ENCODE results near the gene SOS2. TPM values are rescaled to one million over a fixed set of nuclear protein-coding genes. Genes with fewer than 3 reads are reported as not detected.
"Not testable (repeated sequence)": the region's sequence is repeated elsewhere in the genome, so short reads cannot be mapped to it uniquely, and the experiment has no call there.

Gene SOS2
- total RNA-seq, 1 donor from 2014 or later: 17.2 TPM

GRCh38 chr14:50086321-50086711 is 145.1 kb downstream of the SOS2 start:
- DNase-seq (ENCODE audit: low read depth, low spot score): no peak

- DNase-seq (ENCODE audit: low read depth, low spot score): no peak
Measured at GRCh38 chr14:50085570-50086320, 145.6 kb downstream of the SOS2 start.

GRCh38 chr14:50084666-50085065 is 146.7 kb downstream of the SOS2 start:
- DNase-seq (ENCODE audit: low read depth, low spot score): no peak

DNA sequence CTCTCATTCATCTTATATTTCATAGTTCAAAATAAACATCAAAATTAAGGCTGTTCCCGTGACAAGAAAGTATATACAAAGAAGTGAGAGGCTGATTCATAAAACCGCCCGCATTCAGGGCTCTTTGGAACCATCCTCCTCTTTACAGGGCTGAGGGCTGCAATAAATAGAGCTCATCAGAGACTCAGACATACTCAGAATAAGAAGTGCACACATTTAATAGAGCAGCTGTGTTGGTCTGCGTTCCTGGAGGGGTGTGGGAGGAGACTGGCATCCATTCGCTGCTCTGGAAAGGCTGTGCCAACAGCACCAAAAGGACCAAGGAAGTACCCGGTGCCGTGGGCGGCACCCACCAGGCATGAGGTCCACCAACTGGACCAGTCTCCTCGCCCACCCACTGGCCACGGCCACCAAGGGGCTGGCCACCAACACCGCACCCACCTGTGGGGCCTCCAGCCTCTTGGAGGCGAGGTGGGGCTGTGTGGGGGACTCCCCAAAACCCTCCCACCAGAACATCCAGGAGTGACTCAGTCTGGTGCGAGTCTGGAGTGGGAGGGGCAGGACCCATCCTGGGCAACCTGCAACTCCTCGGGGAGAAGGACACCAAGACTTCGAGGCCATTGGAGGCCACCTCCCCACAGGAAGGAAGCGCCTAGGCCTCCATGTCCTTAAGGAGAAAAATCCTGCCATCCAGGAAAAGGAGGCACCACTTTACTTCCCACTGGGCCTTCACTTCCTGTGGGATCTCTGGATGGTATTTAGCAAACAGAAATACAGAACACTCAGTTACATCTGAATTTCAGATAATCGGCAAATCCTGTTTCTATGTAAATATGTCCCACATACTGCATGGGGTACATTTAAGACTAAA is 147.7 kb downstream of the SOS2 start:
- DNase-seq (ENCODE audit: low read depth, low spot score): no peak

GRCh38 chr14:50082784-50083466 is 148.5 kb downstream of the SOS2 start:
- DNase-seq (ENCODE audit: low read depth, low spot score): no peak

- DNase-seq (ENCODE audit: low read depth, low spot score): no peak
Measured at GRCh38 chr14:50082308-50082742, 149.1 kb downstream of the SOS2 start.

- not testable (repeated sequence) for DNase-seq (ENCODE audit: low read depth, low spot score)
Measured at GRCh38 chr14:50079103-50079502, 152.3 kb downstream of the SOS2 start.

DNA sequence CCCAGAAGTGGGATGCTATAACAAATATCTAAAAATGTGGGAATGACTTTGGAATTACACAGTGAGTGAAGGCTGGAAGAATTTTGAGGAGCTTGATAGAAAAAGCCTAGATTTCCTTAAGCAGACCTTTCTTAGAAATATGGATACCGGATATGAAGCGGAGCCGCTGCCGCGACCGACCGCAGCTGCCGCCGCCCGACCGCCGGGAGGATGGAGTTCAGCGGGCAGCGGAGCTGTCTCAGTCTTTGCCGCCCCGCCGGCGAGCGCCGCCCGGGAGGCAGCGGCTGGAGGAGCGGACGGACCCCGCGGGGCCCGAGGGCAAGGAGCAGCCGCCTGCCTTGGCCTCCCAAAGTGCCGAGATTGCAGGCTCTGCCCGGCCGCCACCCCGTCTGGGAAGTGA is 157.7 kb downstream of the SOS2 start:
- not testable (repeated sequence) for DNase-seq (ENCODE audit: low read depth, low spot score)

- DNase-seq (ENCODE audit: low read depth, low spot score): no peak
Measured at GRCh38 chr14:50072395-50072794, 159.0 kb downstream of the SOS2 start.

GRCh38 chr14:50070840-50071548 is 160.4 kb downstream of the SOS2 start:
- no peak for DNase-seq (ENCODE audit: low read depth, low spot score)

DNA sequence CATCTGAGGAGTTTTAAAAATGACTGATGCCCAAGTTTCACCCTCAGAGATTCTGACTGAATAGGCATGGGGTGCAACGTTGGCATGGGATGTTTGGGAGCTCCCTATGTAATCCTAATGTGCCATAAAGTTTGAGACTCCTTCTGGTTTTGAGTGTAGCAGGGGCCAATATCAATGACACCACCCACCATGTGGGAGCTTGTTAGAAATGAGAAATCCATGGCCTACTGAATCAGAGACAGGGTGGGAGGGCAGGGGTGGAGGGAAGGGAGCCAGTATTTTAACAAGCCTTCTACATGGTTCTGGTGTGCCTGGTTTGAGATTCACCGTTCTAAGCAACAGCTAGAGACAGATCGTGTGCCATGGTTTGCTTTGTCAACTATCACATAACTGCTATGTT is 161.1 kb downstream of the SOS2 start:
- DNase-seq (ENCODE audit: low read depth, low spot score): no peak

- no peak for DNase-seq (ENCODE audit: low read depth, low spot score)
Measured at GRCh38 chr14:50069325-50069724, 162.1 kb downstream of the SOS2 start.

- no peak for DNase-seq (ENCODE audit: low read depth, low spot score)
Measured at GRCh38 chr14:50068496-50068895, 162.9 kb downstream of the SOS2 start.

GRCh38 chr14:50067723-50068495 is 163.5 kb downstream of the SOS2 start:
- no peak for DNase-seq (ENCODE audit: low read depth, low spot score)

Other genes with a start within 250 kb of the SOS2 start
- gene VCPKMT, start 115.0 kb downstream of the SOS2 start, total RNA-seq: 3.7 and 5.4 TPM in 2 replicates
- 5.1 and 10.0 TPM in 2 replicates for gene L2HGDH, start 80.7 kb upstream of the SOS2 start, total RNA-seq
- gene DMAC2L, start 80.7 kb upstream of the SOS2 start, total RNA-seq: 4.3 and 5.8 TPM in 2 replicates
- 19.9 and 45.8 TPM in 2 replicates for gene CDKL1, start 165.3 kb upstream of the SOS2 start, total RNA-seq

Measured in pulmonary artery endothelial cell (primary cell).